GM12878 (cell line): ENCODE data around the gene GNB2.

Experiments
- CHD4 ChIP-seq: fragments of 200-600 bp; sonication (generic); IDR thresholded peaks from 2 replicates; pipeline ENCODE4 v1.6.1; 2016; ENCODE audit warnings: mild to moderate bottlenecking
- EP300 ChIP-seq, 2 experiments: fragments of 150-350 bp in 1 of 2; IDR thresholded peaks; 2 replicates each; pipeline ENCODE4 v1.6.1; 2011 to 2012; ENCODE audit warnings: low read depth in 2 of 2, low read length in 2 of 2, borderline replicate concordance in 1 of 2, improper control_type of control experiment in 1 of 2, inconsistent platforms in 1 of 2; ENCODE audit not compliant: control insufficient read depth in 1 of 2
- ESRRA ChIP-seq: IDR thresholded peaks from 2 replicates; pipeline ENCODE4 v1.6.1; 2012; ENCODE audit warnings: mild to moderate bottlenecking, low read length, improper control_type of control experiment
- EZH2 ChIP-seq: IDR thresholded peaks from 2 replicates; pipeline ENCODE4 v1.6.1; 2012; ENCODE audit warnings: low read depth, mild to moderate bottlenecking, control low read depth, inconsistent platforms, low read length, borderline replicate concordance; ENCODE audit not compliant: control insufficient read depth
- SMC3 ChIP-seq: IDR thresholded peaks from 2 replicates; pipeline ENCODE4 v1.6.1; 2011; ENCODE audit warnings: low read length, improper control_type of control experiment, borderline replicate concordance
- TF ChIP-seq, protein P1 (sequence below), 3 experiments: IDR thresholded peaks in 2 of 3; conservative IDR thresholded peaks in 1 of 3; 2 replicates each; pipeline ENCODE4 v1.5.1; 2011; ENCODE audit warnings: low read depth in 3 of 3, low read length in 3 of 3, mild to moderate bottlenecking in 3 of 3, control low read depth in 2 of 3, moderate library complexity in 2 of 3, inconsistent platforms in 1 of 3, mixed read lengths in 1 of 3; ENCODE audit not compliant: control insufficient read depth in 2 of 3, insufficient read depth in 1 of 3; ENCODE audit errors: extremely low read depth in 1 of 3

DNA sequence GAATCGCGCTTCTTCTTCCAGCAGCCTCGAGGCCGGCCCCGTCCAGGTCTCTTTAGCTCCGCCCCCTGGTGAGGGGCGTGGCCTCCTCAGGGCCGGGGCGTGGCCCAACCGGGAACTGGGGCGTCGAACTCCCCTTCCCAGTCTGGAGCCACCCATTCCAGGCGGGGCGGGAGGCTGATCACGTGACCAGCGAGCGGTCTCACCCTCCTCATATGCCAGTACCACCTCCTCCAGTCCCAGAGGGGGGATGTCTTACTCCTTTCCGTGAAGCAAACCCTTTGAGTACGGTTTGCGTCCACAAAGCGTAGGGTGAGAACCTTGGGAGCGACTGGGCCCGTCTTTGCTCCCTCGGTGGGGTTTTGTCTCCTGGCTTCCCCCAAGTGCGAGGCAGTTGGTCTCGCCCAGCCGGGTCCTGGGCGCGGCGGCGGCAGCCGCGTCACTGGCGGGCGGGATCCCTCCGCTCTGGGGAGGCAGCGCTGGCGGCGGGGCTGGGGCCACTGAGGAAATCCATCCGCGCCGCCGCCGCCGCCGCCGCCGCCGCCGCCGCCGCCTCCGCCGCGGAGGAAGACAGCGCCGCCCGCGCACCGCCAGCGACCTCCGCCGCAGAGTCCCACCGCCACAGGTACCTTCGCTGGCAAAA lies at the start of gene GNB2:
- no peak for TF ChIP-seq ESRRA
- TF ChIP-seq SMC3, result no peak
- no peak for TF ChIP-seq EZH2
- TF ChIP-seq CHD4, result no peak
- 0 out of 4 replicates have a peak, but pooled peaks of 1 of the 2 experiments have one; percentile 37 for TF ChIP-seq EP300 (IDR thresholded peaks at IDR 0.05; ENCODE audit: borderline replicate concordance in 1 of 2, control insufficient read depth in 1 of 2, low read depth in 2 of 2, low read length in 2 of 2)
- TF ChIP-seq, protein P1, sequence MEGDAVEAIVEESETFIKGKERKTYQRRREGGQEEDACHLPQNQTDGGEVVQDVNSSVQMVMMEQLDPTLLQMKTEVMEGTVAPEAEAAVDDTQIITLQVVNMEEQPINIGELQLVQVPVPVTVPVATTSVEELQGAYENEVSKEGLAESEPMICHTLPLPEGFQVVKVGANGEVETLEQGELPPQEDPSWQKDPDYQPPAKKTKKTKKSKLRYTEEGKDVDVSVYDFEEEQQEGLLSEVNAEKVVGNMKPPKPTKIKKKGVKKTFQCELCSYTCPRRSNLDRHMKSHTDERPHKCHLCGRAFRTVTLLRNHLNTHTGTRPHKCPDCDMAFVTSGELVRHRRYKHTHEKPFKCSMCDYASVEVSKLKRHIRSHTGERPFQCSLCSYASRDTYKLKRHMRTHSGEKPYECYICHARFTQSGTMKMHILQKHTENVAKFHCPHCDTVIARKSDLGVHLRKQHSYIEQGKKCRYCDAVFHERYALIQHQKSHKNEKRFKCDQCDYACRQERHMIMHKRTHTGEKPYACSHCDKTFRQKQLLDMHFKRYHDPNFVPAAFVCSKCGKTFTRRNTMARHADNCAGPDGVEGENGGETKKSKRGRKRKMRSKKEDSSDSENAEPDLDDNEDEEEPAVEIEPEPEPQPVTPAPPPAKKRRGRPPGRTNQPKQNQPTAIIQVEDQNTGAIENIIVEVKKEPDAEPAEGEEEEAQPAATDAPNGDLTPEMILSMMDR (IDR thresholded peaks at IDR 0.05 in 2 of 3, conservative IDR thresholded peaks at IDR 0.05 in 1 of 3; ENCODE audit: control insufficient read depth in 2 of 3, extremely low read depth in 1 of 3, insufficient read depth in 1 of 3, low read depth in 3 of 3, low read length in 3 of 3), result no peak
